HepG2 (cell line): ENCODE results near the gene HS3ST4. TPM values are rescaled to one million over a fixed set of nuclear protein-coding genes. Genes with fewer than 3 reads are reported as not detected.

Experiments
- CC2D1A ChIP-seq: sonication (generic); formaldehyde crosslinking; IDR thresholded peaks from 2 replicates; pipeline ENCODE4 v1.8.1; 2023; ENCODE audit warnings: mild to moderate bottlenecking, missing genetic modification reagents
- EP300 ChIP-seq, 3 experiments: sonication (generic) in 1 of 3; formaldehyde crosslinking in 1 of 3; IDR thresholded peaks; 2 replicates each; pipeline versions ENCODE4 v1.5.1 to v1.6.1; 2011 to 2020; ENCODE audit warnings: low read depth in 2 of 3, low read length in 2 of 3, borderline replicate concordance in 1 of 3, improper control_type of control experiment in 1 of 3, mild to moderate bottlenecking in 1 of 3, missing genetic modification reagents in 1 of 3, moderate library complexity in 1 of 3
- KDM4B ChIP-seq: sonication (generic); formaldehyde crosslinking; IDR thresholded peaks from 2 replicates; pipeline ENCODE4 v1.4.0; 2020; ENCODE audit warnings: missing genetic modification reagents
- TAF1 ChIP-seq: sonication (generic); formaldehyde crosslinking; IDR thresholded peaks from 2 replicates; pipeline ENCODE4 v1.4.0; 2020; ENCODE audit warnings: missing genetic modification reagents
- polyA plus RNA-seq, 8 experiments: library from polyadenylated mRNA; depleted of rRNA in 3 of 8; stranded (reverse) in 7 of 8; unstranded in 1 of 8; fragments of >200 nt; fragmentation: Illumina TruSeq in 4 of 8; extraction: Trizol in 4 of 8; gene quantifications; 2 replicates each; pipeline versions ENCODE4 v1.2.1 to v1.2.3, GENCODE V29; 2011 to 2016; ENCODE audit warnings: low read depth in 4 of 8, missing spikeins in 1 of 8, mixed read lengths in 1 of 8; ENCODE audit not compliant: insufficient read depth in 1 of 8
- total RNA-seq, 5 experiments: library from RNA; depleted of rRNA; stranded (reverse); fragments of >200 nt; fragmentation: Illumina TruSeq; extraction: Trizol; gene quantifications; 2 replicates each; pipeline ENCODE4 v1.2.3, GENCODE V29; 2016; ENCODE audit warnings: low read depth in 1 of 5
- TF ChIP-seq, protein P1 (sequence below): sonication (generic); formaldehyde crosslinking; IDR thresholded peaks from 2 replicates; pipeline ENCODE4 v1.4.0; 2020; ENCODE audit warnings: mild to moderate bottlenecking, missing genetic modification reagents
- TF ChIP-seq, protein P2 (sequence below): sonication (generic); formaldehyde crosslinking; IDR thresholded peaks from 2 replicates; pipeline ENCODE4 v1.4.0; 2020; ENCODE audit warnings: missing genetic modification reagents
- TF ChIP-seq, protein P3 (sequence below): IDR thresholded peaks from 2 replicates; pipeline ENCODE4 v1.6.1; 2018; ENCODE audit warnings: missing genetic modification reagents, mild to moderate bottlenecking, missing compliant biosample characterization
- TF ChIP-seq, protein P4 (sequence below): sonication (generic); formaldehyde crosslinking; IDR thresholded peaks from 2 replicates; pipeline ENCODE4 v1.8.0; 2022; ENCODE audit warnings: low read depth, missing genetic modification reagents

Gene HS3ST4
- total and polyA plus RNA-seq, 2 of the 13 experiments (the other 11 are each of a cell fraction or from before 2014, with no cell fraction given) = not detected

DNA sequence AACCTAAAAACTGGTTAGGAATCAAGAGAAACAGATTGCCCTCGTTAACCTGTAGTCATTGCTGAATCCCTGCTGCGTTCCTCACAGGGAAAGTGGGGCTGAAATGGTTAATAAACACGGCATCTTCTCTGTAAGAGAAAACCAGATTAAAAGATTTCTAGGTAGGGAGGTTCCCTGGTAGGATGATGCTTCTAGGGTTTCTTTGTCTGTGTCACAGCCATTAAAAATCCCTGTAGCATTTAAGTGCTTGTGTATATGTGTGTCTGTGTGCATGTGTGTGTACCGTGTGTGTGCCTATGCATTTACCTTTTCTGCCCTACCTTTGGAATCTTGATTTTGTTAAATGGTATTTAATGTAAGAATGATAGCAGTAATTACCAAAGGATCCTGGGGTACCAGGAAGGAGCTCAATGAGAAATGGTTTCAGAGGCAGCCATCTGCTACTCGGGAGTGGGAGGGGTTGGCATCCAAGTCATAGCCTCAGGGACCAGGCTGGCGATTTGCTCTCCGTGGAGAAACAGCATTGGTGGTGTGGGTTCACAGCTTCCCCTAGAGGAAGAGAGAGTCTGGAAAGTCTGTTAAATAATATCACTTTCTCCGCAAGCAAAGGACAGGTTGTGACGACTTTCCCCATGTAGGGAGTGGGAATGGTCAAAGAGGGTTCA is 177.1 kb downstream of the HS3ST4 start (continued):
- TF ChIP-seq, protein P1, sequence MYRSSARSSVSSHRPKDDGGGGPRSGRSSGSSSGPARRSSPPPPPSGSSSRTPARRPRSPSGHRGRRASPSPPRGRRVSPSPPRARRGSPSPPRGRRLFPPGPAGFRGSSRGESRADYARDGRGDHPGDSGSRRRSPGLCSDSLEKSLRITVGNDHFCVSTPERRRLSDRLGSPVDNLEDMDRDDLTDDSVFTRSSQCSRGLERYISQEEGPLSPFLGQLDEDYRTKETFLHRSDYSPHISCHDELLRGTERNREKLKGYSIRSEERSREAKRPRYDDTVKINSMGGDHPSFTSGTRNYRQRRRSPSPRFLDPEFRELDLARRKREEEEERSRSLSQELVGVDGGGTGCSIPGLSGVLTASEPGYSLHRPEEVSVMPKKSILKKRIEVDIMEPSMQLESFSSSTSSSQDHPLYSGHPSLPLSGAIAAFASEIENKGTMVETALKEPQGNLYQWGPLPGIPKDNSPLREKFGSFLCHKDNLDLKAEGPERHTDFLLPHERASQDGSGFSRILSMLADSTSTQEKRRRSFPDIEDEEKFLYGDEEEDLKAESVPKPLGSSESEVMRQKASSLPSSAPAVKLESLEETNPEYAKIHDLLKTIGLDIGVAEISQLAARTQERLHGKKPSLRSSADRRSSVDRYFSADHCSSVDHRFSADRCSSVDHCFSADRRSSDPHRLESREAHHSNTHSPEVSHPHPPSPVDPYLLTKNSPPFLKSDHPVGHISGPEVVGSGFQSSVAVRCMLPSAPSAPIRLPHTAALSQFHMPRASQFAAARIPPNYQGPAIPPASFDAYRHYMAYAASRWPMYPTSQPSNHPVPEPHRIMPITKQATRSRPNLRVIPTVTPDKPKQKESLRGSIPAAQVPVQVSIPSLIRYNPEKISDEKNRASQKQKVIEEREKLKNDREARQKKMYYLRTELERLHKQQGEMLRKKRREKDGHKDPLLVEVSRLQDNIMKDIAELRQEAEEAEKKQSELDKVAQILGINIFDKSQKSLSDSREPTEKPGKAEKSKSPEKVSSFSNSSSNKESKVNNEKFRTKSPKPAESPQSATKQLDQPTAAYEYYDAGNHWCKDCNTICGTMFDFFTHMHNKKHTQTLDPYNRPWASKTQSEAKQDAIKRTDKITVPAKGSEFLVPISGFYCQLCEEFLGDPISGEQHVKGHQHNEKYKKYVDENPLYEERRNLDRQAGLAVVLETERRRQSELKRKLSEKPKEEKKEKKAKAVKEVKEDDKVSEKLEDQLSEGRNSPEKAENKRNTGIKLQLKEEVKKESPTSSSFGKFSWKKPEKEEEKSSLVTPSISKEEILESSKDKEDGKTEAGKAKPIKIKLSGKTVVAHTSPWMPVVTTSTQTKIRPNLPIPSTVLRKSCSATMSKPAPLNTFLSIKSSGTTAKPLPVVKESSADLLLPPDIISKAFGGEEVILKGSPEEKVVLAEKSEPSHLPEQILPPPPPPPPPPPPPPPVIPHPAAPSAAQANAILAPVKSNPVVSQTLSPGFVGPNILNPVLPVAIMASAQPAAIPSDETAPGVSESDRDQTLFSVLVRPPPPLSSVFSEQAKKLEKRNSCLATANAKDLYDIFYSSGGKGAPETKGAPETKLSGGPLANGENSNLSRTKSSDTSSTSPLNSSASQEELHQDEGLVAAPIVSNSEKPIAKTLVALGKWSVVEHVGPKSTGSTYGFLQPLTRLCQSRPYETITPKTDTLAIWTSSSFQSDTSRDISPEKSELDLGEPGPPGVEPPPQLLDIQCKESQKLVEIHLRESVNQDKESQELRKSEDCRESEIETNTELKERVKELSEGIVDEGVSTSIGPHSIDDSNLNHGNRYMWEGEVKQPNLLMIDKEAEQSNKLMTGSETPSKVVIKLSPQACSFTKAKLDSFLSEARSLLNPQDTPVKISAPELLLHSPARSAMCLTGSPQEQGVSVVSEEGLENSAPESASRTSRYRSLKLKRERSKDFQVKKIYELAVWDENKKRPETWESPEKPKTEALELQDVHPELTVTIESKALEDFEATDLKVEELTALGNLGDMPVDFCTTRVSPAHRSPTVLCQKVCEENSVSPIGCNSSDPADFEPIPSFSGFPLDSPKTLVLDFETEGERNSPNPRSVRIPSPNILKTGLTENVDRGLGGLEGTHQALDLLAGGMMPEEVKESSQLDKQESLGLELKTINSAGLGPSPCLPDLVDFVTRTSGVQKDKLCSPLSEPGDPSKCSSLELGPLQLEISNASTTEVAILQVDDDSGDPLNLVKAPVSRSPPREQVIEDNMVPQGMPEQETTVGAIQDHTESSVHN (CRISPR knock-in tag) = no peak
- TF ChIP-seq KDM4B (CRISPR knock-in tag) (no peak), CC2D1A (CRISPR knock-in tag) (no peak), EP300 (IDR thresholded peaks at IDR 0.05; ENCODE audit: low read depth in 2 of 2, low read length in 2 of 2) (no peak), EP300 (CRISPR knock-in tag; IDR thresholded peaks at IDR 0.05; ENCODE audit: borderline replicate concordance) (no peak), TAF1 (no peak)
- TF ChIP-seq, protein P2, sequence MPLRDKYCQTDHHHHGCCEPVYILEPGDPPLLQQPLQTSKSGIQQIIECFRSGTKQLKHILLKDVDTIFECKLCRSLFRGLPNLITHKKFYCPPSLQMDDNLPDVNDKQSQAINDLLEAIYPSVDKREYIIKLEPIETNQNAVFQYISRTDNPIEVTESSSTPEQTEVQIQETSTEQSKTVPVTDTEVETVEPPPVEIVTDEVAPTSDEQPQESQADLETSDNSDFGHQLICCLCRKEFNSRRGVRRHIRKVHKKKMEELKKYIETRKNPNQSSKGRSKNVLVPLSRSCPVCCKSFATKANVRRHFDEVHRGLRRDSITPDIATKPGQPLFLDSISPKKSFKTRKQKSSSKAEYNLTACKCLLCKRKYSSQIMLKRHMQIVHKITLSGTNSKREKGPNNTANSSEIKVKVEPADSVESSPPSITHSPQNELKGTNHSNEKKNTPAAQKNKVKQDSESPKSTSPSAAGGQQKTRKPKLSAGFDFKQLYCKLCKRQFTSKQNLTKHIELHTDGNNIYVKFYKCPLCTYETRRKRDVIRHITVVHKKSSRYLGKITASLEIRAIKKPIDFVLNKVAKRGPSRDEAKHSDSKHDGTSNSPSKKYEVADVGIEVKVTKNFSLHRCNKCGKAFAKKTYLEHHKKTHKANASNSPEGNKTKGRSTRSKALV = no peak
- TF ChIP-seq, protein P3, sequence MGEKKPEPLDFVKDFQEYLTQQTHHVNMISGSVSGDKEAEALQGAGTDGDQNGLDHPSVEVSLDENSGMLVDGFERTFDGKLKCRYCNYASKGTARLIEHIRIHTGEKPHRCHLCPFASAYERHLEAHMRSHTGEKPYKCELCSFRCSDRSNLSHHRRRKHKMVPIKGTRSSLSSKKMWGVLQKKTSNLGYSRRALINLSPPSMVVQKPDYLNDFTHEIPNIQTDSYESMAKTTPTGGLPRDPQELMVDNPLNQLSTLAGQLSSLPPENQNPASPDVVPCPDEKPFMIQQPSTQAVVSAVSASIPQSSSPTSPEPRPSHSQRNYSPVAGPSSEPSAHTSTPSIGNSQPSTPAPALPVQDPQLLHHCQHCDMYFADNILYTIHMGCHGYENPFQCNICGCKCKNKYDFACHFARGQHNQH = no peak
- TF ChIP-seq, protein P4, sequence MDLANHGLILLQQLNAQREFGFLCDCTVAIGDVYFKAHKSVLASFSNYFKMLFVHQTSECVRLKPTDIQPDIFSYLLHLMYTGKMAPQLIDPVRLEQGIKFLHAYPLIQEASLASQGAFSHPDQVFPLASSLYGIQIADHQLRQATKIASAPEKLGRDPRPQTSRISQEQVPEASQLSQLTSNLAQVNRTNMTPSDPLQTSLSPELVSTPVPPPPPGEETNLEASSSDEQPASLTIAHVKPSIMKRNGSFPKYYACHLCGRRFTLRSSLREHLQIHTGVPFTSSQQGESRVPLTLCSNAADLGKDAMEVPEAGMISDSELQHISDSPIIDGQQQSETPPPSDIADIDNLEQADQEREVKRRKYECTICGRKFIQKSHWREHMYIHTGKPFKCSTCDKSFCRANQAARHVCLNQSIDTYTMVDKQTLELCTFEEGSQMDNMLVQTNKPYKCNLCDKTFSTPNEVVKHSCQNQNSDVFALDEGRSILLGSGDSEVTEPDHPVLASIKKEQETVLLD (CRISPR knock-in tag) = no peak
